HG02610 (cell line): ENCODE measurements around the gene RUFY1.

ENCODE experiments used
- ATAC-seq: cut with Tn5 transposase; IDR thresholded peaks from one replicate; pipeline ENCODE4 v1.9.1; 2021; ENCODE audit warnings: mild to moderate bottlenecking, moderate library complexity; ENCODE audit not compliant: unreplicated experiment

The RUFY1 gene

DNA sequence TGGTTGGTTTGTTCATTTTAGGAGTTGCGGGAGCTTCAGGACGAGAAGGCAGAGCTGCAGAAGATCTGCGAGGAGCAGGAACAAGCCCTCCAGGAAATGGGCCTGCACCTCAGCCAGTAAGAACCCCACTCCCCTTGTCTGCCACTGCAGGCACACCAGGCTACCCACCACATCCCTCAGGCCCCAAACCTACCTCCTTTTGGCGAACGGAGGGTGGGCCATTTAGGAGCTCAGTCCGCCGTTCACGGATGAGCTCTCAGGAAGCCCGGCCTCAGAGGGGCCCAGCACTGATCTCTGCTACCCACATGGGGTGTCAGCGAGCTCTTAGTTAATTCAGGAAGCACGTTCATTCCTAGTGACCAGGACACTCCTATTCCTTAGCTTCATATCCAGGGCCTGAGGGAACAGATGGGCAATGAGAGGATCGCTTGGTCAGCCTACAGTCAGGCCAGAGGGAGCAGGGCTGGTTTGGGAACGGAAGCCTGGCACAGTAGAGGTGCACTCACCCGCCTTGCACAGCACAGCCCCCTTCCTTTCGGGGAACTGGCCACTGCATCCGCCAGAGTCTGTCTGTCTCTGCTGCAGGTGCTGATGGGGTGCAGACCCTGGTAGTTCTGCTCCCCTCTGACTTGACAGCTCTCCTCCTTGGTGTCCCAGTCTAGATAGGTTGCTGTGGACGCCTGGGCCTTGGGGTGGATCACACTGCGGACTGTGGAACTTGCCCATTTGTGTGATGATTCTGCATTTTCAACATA, 51.7 kb downstream of the RUFY1 start:
- ATAC-seq, result no peak

DNA sequence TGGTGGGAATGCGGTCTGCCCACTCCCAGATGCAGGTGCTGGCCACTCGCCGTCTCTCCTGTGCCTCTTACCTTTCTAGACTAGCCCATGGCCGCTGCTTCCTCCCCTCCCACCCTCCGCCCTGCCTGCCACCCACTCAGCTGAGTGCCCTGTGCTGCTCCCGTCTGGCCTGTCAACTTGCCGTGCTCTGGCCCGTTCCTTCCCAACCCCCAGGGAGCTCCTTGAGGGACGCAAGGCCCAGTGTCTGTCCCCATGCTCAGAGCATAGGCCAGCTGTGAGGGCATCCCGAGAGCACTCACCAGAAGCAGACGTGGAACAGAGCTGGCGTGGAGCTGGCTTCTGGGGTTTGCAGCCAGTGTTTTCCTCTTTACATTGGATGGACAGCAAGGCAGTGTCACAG, 53.0 kb downstream of the RUFY1 start:
- no peak for ATAC-seq

DNA sequence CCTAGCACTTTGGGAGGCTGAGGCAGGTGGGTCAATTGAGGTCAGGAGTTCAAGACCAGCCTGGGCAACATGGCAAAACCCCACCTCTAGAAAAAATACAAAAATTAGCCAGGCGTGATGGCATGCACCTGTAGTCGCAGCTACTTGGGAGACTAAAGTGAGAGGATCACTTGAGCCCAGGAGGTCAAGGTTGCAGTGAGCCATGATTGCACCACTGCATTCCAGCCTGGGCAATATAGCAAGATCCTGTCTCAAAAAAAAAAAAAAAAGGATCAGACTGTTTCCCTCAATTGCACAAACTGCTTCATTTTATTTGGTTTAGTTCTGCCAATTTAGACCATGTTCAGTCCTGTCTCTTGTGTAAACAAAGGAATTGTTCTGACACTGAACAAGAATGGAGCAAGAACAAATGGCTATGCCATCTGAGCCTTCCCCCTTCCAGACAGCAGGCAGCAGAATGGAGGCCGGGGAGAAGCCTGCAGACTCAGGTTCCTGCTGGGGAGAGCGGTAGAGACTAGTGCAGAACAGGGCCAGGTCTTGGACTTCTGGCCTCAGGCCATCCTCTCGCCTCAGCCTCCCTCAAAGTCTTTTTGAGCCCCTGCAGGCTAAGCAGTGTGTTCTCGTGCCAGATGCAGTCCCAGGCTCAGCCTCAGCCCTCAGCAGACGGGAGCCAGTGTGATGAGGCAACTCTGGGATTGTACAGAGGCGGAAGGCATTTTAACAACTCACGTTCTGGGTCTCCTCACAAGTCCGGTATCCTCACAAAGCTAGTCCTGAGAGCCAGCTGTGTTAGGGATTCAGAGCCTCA, 54.9 kb downstream of the RUFY1 start:
- no peak for ATAC-seq

DNA sequence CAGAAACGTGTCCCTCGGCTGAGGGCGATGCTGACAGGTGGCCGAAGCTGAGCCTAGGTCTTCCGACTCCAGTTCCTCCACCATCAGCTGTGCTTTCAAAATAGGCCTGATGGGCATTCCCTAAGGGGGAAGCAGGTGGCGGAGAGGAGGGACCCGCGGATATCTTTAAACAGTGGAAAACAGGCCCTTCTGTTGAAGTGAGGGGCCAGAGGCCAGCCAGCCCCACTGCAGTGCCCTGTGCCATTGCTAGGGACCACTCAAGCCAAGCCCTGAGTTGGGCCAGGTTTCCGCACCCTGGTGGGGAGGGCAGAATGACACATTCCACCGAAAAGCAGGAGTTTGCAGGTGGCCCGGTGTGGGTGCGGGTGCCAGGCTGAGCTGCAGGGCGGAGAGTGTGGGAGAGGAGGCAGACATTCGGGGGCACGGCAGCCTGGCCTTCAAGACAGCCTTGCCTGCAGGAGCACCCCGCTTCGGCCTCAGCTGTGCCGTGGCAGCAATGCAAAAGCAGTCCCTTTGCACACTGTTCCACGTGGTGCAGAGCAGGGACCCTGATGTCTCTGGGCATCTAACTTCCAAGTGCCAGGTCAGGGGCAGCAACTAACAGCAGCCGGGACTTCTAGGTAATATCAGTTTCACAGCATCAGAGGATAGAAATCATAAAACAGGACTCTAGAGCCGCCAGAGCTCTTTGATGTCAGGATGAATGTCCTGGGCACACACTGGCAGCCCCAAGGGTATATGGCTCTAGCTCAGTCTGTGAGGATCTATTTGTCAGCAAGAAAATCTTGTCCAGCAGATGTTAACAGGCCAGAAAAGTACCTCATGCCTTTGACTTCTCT, 55.9 kb downstream of the RUFY1 start:
- ATAC-seq, result no peak

DNA sequence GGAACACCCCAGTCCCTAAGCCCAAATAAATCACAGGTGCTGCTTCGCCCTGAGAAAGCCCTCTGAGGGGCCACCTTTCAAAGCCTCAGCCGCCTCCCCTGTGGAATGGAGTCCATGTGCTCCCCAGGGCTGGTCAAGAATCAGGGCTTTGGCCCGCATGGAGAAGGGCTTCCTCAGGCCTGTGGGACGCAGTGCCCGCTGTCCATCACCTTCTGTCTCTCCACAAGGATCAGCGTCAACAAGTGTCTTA, 56.5 kb downstream of the RUFY1 start:
- ATAC-seq, result no peak

DNA sequence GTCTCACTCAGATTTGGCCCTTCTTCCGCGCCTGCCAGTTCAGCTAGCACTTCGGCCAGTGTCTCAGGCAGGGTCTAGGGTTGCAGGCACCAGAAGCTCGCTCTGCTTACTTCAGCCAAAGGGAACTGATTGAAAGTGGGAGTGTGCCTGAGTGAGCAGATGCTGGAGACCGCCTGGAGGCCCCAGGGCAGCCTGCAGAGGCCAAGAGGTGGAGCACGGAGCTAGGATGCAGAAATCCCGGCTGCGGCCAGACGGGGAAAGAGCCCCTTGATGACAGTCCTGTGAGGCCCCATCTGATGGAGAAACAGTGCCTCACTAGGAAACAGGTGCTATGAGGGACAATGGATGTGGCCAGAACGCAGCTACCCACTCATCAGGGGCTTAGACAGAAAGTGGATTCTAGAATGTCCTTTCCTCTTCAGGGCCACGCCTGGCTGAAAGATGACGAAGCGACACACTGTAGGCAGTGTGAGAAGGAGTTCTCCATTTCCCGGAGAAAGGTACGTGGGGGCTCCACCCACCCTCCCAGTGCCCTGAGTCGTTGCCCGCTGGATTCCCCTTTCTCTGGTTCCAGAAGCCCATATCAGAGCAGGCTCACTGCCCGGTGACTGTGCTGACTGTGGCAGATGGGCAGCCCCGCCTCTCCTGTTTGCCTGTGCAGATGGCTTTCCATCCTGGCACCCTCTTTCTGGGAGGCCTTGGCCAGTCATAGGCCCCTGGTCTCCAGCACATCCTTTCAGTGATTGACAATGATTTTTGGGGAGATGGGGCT, 57.0 kb downstream of the RUFY1 start:
- ATAC-seq, result no peak

DNA sequence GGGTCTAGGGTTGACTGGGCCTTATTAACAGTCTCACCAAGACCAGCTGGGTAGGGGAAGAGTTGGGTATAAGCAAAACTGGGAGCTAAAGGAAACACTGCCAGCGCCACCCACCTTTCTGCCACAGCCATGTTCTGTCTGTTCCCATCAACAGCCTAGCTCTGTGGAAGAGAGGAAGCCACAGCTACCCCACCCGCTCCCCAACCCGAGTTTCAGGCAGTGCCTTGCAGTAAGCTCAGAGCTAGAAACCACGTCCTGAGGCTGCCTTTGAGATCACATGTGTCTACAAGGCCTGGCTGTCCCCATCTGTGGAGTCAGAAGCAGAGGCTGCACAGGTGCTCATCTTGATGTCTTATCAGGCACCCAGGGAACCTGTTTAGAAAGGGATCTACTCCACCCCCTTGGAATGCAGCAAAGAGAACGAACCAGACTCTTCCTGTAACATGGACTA, 57.8 kb downstream of the RUFY1 start:
- no peak for ATAC-seq

DNA sequence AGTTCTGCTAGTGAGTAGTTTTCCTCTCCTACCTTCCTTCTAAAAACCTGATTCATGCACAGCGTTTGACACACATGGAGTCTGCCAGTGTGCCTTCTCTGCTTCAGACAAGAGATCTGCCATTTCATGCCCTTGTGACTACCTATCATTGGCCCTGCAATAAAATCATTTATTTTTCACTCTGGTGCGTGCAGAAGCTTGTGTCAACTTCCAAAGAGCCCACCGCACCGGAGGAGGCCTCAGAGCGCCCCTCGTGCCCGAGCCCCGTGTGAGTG, 59.4 kb downstream of the RUFY1 start:
- ATAC-seq, result no peak

DNA sequence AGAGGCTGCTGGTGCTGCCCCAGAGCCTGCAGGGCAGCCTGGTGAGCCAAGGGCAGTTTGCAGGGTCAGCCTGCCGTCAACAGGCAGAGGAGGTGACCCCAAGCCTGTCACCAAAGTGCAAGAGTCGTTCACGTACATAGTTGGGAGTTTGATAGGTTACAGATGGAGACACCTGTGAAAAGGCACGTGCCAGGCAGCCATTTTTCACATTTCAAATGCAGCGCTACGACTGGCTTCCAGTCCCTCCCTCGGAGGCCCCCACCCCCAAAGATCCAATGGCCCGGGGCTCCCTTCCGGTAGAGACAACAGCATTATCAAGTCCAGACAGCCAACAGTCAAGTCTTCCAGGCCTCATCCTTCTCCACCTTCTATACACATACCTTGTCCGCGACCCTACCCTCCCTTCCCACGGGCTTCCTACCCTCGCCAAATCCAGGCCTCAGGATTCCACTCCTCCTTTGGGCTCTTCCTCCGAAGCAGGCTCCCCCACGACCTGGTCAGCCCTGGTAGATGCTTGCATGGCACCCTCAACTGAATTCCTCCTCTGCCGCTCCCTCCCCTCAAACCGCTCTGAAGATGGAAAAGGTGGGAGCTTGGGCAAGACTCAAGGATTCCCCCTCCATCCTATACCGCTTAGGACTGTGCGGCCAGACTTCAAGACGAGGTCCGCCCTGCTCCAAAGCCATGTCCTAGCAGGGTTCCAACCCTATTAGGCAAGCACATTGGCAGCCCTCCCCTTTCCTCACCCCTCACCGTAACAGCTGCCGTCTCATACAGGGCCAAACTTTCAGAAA, 60.0 kb downstream of the RUFY1 start:
- ATAC-seq, result no peak

DNA sequence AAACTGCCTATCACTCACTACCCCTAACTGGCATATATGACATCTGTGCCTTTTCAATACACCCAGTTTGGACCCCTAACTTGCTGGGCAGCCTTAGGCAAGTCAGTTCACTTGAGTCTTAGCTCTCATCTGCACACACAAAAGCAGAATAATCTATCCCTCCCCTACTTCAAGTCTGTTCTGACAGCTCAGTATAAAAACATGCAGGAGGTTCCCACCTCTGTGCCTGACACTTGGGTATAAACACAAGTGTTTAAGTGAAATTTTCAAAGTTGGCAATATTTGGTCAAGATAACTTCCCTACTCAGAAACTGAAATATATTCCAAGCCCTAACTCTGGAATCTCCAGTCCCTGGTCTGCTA, 60.5 kb downstream of the RUFY1 start:
- no peak for ATAC-seq

DNA sequence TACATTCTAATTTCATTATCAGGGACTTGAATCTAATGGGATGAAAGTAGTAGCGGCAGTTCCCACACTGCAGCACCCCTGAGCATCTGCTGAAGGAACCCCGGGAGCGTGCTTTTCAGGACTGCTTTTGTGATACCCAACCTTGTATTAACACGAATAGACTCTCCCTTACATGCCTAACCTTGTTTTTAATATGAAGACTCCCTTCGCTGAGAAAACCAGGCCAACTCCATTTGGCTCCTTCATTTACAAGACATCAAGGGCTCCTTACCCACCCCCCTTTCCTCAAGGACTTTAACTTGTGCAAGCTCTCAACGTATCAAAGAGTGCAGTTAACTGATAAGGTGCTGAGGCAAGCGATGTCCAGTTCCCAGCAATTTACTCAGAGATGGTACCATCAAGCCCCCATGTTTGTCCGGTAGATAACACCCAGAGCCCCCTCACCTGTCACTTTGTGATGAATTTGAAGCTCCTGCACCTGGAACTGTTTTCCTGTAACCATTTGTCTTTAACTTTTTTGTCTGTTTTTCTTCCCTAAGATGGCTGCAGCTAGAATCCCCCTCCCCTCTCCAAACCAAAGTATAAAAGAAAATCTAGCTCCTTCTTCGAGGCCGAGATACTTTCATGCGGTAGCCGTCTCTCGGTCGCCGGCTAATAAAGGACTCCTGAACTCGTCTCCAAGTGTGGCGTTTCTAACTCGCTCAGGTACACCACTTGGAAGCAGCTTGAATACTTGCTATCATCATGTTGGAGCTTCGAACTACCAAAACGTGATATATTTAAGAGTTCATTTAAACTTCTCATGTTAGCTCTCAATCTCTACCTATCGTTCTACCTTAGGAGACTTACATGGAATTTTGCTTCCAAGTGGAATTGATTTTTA, 62.5 kb downstream of the RUFY1 start:
- ATAC-seq, result no peak

DNA sequence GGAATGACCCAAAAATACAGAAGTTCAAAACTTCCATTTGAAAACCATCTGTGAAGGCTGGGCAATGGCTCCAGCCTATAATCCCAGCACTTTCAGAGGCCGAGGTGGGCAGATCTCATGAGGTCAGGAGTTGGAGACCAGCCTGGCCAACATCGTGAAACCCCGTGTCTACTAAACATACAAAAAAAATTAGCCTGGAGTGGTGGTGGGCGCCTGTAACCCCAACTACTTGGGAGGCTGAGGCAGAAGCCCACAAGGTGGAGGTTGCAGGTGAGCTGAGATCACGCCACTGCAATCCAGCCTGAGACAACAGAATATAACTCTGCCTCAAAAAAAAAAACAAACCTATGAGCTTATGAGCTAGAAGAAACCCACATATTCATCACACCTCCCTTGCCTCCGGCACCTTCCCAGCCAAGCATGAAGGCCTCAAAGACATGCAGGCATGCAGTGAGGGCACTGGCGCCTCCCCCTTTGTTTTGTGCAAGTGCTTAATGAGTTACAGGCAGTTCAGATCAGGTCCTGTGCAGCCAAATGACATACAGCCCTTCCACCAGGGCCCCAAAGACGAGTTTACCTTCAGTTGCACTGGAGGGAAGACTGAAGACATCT, 63.2 kb downstream of the RUFY1 start:
- ATAC-seq, result no peak

DNA sequence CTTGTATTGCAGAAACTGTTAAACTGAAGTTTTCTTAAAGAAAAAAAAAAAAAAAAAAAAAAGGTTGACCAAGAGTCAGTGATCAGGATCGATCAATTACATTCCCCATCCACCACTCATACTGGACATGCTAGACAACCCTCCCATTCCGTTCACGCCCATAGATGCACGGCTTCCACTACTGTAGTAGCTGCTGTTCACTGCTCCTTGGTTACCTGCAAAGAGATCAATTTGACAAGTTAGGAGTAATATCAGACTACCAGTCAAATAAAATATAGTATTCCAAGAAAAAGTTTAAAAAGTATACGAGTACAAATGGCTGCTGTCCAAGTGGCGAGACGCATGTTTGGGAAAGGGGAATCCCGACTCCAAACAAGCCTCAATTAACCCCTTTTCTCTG, 64.4 kb downstream of the RUFY1 start:
- ATAC-seq, result no peak

DNA sequence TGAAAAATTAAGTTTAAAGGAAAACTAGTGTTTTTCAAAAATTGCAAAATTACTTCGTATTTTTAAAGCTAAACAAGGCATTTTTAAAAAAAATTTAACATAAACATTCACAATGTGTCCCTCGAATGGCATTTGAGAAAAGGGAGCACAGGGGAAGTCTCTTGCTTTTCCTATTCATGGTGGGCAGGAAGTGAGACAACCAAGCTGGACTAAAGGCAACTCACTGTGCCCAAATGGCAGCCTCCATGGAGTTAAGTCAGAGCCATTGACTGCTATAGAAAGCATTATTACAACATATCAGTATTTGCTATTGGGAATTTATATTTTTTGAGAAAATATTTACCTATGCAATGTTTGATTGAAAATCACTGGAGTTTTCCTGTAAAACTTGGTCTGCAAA, 64.8 kb downstream of the RUFY1 start:
- ATAC-seq, result no peak

DNA sequence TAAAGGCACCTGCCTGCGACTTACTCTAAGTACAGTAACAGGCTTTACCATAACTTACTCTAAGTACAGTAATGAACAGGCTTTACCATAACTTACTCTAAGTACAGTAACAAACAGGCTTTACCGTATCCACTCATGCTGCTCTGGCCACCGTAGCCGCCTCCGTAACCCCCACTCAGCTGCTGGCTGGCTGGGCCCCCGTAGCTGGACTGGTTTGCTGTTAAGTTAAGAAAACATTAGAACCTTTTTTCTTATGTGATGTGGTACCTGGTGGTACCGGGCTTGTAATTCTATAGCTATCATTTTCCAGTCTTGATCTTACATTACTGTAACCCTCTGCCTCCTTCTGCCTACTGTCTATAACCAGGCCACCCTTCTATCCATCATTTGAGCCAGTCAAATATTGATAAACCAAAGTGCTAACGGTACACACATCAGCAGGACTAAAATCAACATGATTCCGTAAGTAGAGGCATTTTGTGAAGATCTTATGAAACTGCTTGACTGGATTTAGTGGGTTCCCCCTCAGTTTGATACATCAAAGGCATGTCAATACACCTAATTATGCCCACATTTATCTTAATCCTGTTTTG, 65.7 kb downstream of the RUFY1 start:
- no peak for ATAC-seq

DNA sequence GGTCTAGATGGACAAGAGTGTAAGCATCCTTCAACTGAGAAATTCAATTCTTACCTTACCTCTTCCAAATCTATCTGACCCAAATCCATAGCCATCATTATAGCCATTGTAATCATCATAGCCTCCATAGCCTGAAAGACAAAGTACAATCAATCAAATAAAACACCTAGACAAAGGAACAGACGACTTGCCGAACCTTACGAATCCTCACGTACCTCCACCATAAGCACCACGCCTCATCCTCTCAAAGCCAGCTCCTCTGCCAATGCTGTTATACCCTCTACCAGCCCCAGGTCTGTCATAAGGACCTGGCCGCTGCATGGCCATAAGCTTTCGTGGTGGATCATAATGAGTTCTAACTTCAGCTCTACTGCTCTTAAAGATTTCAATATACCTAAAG, 67.6 kb downstream of the RUFY1 start:
- no peak for ATAC-seq

DNA sequence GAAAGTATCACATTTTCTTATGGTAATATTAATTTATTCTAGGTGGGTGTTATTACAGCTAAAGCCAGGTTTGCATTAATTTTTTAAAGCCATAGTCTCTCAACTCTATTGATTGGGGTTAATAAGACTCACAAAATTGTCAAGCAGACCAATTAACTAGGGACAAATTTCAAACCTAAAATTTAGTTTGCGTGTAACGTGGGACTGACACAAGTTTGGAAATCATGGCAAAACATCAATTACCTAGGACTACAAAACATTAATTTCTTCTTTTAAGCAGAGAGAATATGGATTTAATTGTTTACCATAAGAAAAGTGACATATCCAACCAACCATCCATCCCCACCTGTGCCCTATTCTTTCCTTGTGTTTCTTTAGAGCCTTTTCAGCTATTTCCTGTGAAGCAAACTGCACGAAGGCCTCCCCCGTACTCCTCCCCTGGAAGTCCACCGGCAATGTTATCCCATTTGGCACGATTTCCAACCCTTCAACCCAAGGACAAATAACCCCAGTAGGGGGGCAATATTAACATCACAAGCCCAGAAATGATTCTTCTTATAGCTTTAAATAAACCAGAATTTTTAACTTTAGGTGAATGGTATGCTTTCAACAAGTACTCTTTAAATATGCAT, 68.7 kb downstream of the RUFY1 start:
- no peak for ATAC-seq

DNA sequence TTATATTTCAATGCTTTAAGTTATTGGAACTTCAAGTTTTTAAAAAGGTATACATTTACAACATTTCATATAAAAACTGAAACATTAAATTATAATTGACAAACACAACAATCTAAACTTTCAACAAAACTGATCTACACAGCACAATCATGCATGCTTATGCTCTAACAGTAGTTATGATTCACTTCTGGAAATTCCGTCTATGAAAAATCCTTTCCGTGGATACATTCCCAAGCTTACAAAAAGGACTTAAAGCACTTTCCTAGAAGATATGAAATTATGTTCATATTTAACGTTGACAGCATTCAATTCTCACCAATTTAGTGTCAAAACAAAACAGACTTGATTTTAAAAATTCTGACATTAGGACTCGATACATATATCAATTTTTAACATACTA, 69.4 kb downstream of the RUFY1 start:
- no peak for ATAC-seq
